Natural killer cell (primary cell): ENCODE results near the gene FARP2. TPM values are rescaled to one million over a fixed set of nuclear protein-coding genes. Genes with fewer than 3 reads are reported as not detected.

ENCODE experiments used
- ATAC-seq, 3 donors: fragments of 150-1000 bp in 2 of 3; fragments of 200-7000 bp in 1 of 3; cut with Tn5 transposase; 1 replicate in 1 of 3; 2 replicates in 2 of 3; pipeline ENCODE4 v1.10.0; 2021; ENCODE audit warnings: mild to moderate bottlenecking in 2 of 3, moderate library complexity in 2 of 3
- DNase-seq, 2 donors: peaks; one replicate each; pipeline versions ENCODE4 v3.0.0 to v3.0.0-alpha.2; 2013 to 2021; ENCODE audit warnings: mixed read lengths in 1 of 2
- H3K27ac ChIP-seq: one replicate; pipeline ENCODE4 v1.5.1; 2013; ENCODE audit warnings: mild to moderate bottlenecking, low read length
- H3K27me3 ChIP-seq: one replicate; pipeline ENCODE4 v1.6.1; 2013; ENCODE audit warnings: low read length; ENCODE audit not compliant: control insufficient read depth, insufficient read depth
- H3K36me3 ChIP-seq: one replicate; pipeline ENCODE4 v1.6.1; 2013; ENCODE audit warnings: low read length; ENCODE audit not compliant: control insufficient read depth, insufficient read depth
- H3K4me1 ChIP-seq: one replicate; pipeline ENCODE4 v1.6.1; 2013; ENCODE audit warnings: low read length; ENCODE audit not compliant: control insufficient read depth, insufficient read depth
- H3K4me3 ChIP-seq: one replicate; pipeline ENCODE4 v1.5.1; 2013; ENCODE audit warnings: low read length
- H3K9me3 ChIP-seq: one replicate; pipeline ENCODE4 v1.6.1; 2013; ENCODE audit warnings: low read length; ENCODE audit not compliant: control insufficient read depth, insufficient read depth
- H3K27ac Mint-ChIP-seq, 2 donors: one replicate each; pipeline ENCODE4 v1.8.0; 2022; ENCODE audit warnings: mild to moderate bottlenecking in 2 of 2, mixed read lengths in 2 of 2, moderate library complexity in 1 of 2
- H3K27me3 Mint-ChIP-seq, 2 donors: one replicate each; pipeline ENCODE4 v1.8.0; 2022; ENCODE audit warnings: low read depth in 2 of 2, mixed read lengths in 2 of 2
- H3K36me3 Mint-ChIP-seq: one replicate; pipeline ENCODE4 v1.8.0; 2022; ENCODE audit warnings: mixed read lengths
- H3K4me1 Mint-ChIP-seq, 2 donors: one replicate each; pipeline ENCODE4 v1.8.0; 2022; ENCODE audit warnings: mixed read lengths in 2 of 2
- H3K4me3 Mint-ChIP-seq: one replicate; pipeline ENCODE4 v1.8.0; 2022; ENCODE audit warnings: mild to moderate bottlenecking, moderate library complexity, mixed read lengths
- H3K9me3 Mint-ChIP-seq, 2 donors: one replicate each; pipeline ENCODE4 v1.8.0; 2022; ENCODE audit warnings: mixed read lengths in 2 of 2
- CTCF ChIP-seq: fragments of 200-600 bp; IDR thresholded peaks from one replicate; pipeline ENCODE4 v1.8.0; 2022; ENCODE audit warnings: antibody characterized with exemption
- WGBS: methylation state at CpG from one replicate; pipeline ENCODE4 v1.1.7; 2013; ENCODE audit warnings: missing lambda C conversion rate; ENCODE audit not compliant: insufficient coverage; 5-methylcytosine and 5-hydroxymethylcytosine counted together
- intact Hi-C: fragments of 100-400 bp; cut with micrococcal nuclease; formaldehyde crosslinking; loops from one replicate; pipeline ENCODE4 v1.14.2; 2022
- total RNA-seq, 4 donors: library from RNA; stranded (reverse); fragments of 120-200 nt in 1 of 4; gene quantifications; one replicate each; pipeline versions ENCODE4 v1.2.3 to v1.2.4, GENCODE V29; 2013 to 2022

FARP2 gene
- total RNA-seq, 3 donors from 2014 or later (not counting 1 experiment from before 2014, with no cell fraction given): 26.8 to 40.6 (median 31.6) TPM

- H3K27ac ChIP-seq: no peak overlapping the region
- Mint-ChIP-seq H3K36me3 (no peaks in the 10 kb centered on the region), H3K4me1 (no peaks in the 10 kb centered on the region), H3K27ac (no peak overlapping the region), H3K4me3 (no peak overlapping the region), H3K27me3 (no peaks in the 10 kb centered on the region), H3K9me3 (no peaks in the 10 kb centered on the region)
- intact Hi-C loops: no loop called here
- H3K4me3 ChIP-seq: no peak overlapping the region
- H3K36me3 ChIP-seq: peaks cover 37% of the 10 kb centered on the region
- no peaks in the 10 kb centered on the region for H3K27me3 ChIP-seq
- no peak for DNase-seq
- WGBS: 93% methylated on average over 34 of the region's 34 CpGs
- no peak for TF ChIP-seq CTCF
- H3K9me3 ChIP-seq: no peaks in the 10 kb centered on the region
- H3K4me1 ChIP-seq: no peaks in the 10 kb centered on the region
- ATAC-seq: no peak
These were observed 139.3 kb downstream of the FARP2 start for GRCh38 chr2:241495172-241496002.

GRCh38 chr2:241496003-241496707, 140.1 kb downstream of the FARP2 start:
- Mint-ChIP-seq H3K36me3 (no peaks in the 10 kb centered on the region), H3K4me1 (no peaks in the 10 kb centered on the region), H3K9me3 (no peaks in the 10 kb centered on the region), H3K4me3 (no peak overlapping the region), H3K27ac (no peak overlapping the region), H3K27me3 (no peaks in the 10 kb centered on the region)
- DNase-seq (no peak), ATAC-seq (no peak)
- 93% methylated on average over 28 of the region's 28 CpGs for WGBS
- no peak for TF ChIP-seq CTCF
- Histone ChIP-seq H3K4me3 (no peak overlapping the region), H3K27ac (no peak overlapping the region), H3K36me3 (peaks cover 42% of the 10 kb centered on the region), H3K27me3 (no peaks in the 10 kb centered on the region), H3K9me3 (no peaks in the 10 kb centered on the region), H3K4me1 (no peaks in the 10 kb centered on the region)
- intact Hi-C loops: no loop called here

- TF ChIP-seq CTCF: no peak
- H3K27me3 Mint-ChIP-seq: no peaks in the 10 kb centered on the region
- DNase-seq (no peak), ATAC-seq (no peak)
- peaks cover 46% of the 10 kb centered on the region for H3K36me3 ChIP-seq
- H3K27ac ChIP-seq: no peak overlapping the region
- H3K4me3 ChIP-seq: no peak overlapping the region
- no peaks in the 10 kb centered on the region for H3K9me3 Mint-ChIP-seq
- H3K27me3 ChIP-seq: no peaks in the 10 kb centered on the region
- H3K36me3 Mint-ChIP-seq: no peaks in the 10 kb centered on the region
- no peak overlapping the region for H3K27ac Mint-ChIP-seq
- 95% methylated on average over 29 of the region's 29 CpGs for WGBS
- H3K4me1 ChIP-seq: no peaks in the 10 kb centered on the region
- no peaks in the 10 kb centered on the region for H3K4me1 Mint-ChIP-seq
- no peak overlapping the region for H3K4me3 Mint-ChIP-seq
- H3K9me3 ChIP-seq: no peaks in the 10 kb centered on the region
- intact Hi-C loops: no loop called here
These were observed 141.1 kb downstream of the FARP2 start for GRCh38 chr2:241496904-241497877.
